Measurements from ENCODE around the gene GAS2L1.

GRCh38 chr22:29326481-29326880 lies 20.0 kb downstream of the GAS2L1 start:
- TF ChIP-seq POLR2AphosphoS5 (IDR thresholded peaks at IDR 0.05; ENCODE audit: insufficient read depth, low read depth, low read length) (no peak), CTCF (IDR thresholded peaks at IDR 0.05; ENCODE audit: extremely low read depth in 1 of 2, insufficient read depth in 1 of 2, low read depth in 1 of 2, low read length in 2 of 2) (no peak), POLR2A (IDR thresholded peaks at IDR 0.05; ENCODE audit: low read depth, low read length) (no peak), EZH2 (IDR thresholded peaks at IDR 0.05; ENCODE audit: borderline replicate concordance, low read depth, low read length, severe bottlenecking) (no peak), MYC (IDR thresholded peaks at IDR 0.05; ENCODE audit: low read depth, low read length) (no peak), GATA2 (IDR thresholded peaks at IDR 0.05; ENCODE audit: insufficient read depth, insufficient read length, low read depth, low read length) (no peak)
